ENCODE measurements around the gene SUN2.

DNA sequence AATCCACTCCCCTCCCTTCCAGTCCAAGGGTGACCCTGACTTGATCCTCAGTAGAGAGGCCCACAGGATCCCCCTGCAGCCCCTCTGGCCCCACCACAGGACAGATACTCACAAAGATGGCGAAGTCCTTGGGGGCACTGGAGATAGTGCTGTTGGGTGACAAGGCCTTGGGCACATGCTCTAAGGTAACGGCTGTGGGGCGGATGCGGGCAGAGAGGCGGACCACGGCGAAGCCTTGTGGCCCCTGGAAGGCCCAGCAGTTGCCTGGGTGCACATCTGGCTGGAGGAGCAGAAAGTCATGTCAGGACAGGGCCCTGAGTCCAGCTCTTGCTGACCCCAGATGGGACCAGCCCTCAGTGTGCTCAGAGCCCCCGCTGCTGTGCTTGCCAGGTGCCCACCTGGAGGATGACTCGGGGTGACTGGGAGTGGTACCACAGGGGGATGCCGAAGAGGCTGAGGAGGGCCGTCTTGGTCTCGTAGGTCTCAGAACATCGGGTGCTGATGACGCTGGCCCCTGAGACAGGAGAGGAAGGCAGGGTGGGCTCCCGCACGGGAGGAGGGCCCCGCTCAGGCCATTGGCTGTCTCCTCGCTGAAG, 17.2 kb downstream of the SUN2 start:
- TF ChIP-seq, protein P1, sequence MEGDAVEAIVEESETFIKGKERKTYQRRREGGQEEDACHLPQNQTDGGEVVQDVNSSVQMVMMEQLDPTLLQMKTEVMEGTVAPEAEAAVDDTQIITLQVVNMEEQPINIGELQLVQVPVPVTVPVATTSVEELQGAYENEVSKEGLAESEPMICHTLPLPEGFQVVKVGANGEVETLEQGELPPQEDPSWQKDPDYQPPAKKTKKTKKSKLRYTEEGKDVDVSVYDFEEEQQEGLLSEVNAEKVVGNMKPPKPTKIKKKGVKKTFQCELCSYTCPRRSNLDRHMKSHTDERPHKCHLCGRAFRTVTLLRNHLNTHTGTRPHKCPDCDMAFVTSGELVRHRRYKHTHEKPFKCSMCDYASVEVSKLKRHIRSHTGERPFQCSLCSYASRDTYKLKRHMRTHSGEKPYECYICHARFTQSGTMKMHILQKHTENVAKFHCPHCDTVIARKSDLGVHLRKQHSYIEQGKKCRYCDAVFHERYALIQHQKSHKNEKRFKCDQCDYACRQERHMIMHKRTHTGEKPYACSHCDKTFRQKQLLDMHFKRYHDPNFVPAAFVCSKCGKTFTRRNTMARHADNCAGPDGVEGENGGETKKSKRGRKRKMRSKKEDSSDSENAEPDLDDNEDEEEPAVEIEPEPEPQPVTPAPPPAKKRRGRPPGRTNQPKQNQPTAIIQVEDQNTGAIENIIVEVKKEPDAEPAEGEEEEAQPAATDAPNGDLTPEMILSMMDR (IDR thresholded peaks at IDR 0.05), result no peak
- no peak for TF ChIP-seq POLR2A (IDR thresholded peaks at IDR 0.05)
